NCI-H82 (cell line): ENCODE measurements around the gene CCDC106.

ENCODE experiments used
- DNase-seq: peaks from one replicate; lab custom pipeline; 2025; lab: John Stamatoyannopoulos, UW

The CCDC106 gene

DNA sequence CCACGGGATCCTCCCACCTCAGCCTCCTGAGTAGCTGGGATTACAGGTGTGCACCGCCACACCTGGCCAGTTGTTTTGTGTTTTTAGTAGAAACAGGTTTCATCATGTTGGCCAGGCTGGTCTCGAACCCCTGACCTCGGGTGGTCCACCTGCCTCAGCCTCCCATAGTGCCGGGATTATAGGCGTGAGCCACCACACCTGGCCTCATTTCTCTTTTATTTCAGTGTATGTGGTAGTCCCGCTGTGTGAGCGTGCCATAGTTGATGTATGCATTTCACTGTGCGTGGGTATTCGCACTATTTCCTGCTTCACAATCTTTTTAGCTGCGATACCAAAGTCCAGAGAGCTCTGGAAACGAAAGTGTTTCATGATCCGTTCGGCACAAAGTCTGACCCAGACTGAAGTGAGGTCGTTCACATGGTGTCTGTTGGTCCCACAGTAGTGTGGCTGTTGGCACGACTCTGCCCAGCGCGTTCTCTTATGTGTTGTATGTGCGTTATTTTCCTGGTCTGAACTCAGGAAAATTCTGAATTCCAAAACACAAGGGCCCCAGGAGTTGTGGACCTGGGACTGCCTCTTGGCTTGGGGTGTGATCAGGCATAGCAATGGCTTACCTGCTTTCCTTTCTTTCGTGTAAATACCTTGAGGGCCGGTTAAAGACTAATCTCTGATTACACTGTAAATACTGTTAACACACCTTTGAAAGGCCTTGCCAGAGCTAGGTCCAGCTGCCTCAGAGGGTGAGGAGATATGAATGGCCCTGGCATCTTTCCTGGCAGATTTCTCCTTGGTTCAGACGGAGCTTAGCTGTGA is 35.6 kb downstream of the CCDC106 start:
- no peak for DNase-seq

DNA sequence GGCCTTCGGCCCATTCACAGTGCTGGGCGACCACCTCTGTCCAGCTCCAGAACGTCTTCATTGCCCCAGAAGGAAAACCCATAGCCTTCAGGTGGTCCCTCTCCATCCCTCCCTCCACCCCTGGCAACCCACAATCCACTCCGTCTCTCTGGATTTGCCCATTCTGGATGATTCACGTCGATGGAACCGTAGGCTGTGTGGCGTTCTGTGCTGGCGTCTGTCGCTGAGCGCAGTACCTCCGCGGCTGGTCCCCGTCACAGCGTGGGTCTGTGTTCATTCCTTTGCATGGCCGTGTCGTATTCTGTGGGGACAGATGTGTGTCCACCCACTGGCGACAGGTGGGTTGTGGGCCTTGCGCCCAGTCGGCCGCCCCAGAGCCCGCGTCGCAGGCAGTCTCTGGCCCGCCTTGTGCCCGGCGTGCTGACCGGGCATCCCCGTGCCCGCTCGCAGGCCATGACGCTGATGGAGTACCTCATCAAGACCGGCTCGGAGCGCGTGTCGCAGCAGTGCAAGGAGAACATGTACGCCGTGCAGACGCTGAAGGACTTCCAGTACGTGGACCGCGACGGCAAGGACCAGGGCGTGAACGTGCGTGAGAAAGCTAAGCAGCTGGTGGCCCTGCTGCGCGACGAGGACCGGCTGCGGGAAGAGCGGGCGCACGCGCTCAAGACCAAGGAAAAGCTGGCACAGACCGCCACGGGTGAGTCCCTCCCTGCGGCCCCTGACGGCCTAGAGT is 37.1 kb downstream of the CCDC106 start:
- DNase-seq: no peak

DNA sequence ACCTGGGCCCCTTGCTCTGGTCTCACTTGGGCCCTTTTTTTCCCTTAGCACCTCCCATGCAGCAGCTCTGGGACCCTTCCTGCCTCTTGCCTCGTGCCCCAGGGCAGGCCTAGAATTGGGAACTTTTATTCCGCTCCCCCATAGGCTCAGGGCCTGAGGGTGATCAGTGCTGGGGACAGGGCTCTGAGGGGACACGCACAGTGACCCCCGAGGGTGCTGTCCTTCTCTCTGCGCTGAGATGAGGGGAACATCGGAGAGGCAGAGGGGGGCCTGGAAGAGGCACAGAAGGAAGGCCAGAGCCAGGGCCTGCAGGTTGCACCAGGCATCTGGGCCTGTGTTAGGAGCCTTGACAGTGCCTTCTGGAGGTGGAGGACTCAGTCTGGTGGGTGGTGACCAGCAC is 37.8 kb downstream of the CCDC106 start:
- DNase-seq: no peak

DNA sequence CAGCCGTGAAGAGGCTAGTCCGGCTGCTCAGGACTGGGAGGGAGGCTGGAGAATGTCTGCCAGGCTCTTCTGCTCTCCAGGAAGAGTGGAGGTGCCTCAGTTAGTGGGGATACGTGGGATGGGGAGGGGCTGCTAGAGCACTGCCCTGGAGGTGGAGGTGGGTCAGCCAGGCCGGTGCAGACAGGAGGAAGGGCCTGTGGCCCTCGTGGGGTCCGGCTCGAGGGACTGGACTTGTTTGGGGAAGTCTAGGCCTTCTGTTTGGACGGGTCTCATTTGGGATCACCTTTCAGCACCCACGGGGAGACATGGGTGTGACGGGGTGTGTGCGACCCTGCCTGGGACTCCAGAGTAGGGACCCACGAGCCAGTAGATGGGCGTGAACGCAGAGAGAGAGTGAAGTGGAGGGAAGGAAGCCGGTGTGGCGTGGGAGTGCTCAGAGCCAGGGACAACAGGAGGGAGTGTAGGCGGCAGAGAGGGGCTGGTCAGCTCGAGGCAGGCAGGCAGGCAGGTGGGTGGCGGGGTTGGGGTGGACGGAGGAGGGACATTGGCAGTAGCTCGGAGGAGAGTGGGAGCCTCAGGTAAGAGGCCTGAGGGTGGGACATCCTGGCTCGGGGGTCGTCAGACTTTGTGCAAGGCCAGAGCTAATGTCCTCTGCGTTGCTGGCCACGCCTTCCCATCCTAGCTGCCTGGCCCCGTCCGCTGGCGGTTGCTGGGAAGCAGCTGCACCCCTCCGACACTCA is 38.5 kb downstream of the CCDC106 start:
- no peak for DNase-seq

DNA sequence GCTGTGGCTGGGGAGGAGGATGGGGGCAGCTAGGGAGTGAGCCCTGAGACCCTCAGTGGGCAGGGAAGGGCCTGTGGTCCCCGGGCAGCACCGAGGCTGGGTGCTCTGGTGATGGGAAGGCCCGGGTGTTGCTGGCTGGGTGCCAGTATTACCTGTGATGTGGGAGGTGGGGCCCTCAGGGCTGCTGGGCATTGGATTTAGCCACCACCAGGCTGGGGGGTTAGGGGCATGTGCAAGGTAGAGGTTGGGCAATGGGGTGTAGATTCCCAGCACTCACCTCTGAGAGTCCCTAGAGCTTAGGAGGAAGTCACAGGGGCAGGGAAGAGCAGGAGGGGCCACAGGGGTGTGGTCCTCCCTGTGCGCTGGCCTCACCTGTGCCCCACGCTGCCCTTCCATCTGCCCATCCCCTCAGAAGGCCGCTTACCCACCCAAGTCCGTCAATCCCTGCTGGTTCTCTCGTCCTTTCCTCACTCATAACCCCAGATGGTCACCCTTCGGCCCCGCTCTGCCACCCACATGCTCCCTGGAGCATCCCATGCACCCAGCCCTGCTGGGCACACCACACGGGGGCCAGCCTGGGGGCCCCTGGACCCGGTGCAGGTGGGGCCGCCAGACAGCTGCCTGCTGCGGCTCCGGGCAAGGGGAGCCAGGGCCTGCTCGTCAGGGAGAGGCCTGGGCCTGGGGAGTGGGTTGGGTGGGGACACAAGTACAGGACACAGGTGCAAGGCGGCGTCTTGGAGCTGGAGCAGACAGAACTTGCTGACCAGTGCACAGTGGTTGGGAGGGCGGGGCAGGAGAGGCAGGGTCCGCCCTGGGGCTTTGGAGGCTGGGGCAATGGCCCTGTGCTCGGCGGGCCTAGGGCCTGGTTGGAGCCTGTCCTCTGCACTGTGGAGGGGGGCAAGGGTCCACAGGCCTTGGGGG is 39.5 kb downstream of the CCDC106 start:
- DNase-seq: no peak

DNA sequence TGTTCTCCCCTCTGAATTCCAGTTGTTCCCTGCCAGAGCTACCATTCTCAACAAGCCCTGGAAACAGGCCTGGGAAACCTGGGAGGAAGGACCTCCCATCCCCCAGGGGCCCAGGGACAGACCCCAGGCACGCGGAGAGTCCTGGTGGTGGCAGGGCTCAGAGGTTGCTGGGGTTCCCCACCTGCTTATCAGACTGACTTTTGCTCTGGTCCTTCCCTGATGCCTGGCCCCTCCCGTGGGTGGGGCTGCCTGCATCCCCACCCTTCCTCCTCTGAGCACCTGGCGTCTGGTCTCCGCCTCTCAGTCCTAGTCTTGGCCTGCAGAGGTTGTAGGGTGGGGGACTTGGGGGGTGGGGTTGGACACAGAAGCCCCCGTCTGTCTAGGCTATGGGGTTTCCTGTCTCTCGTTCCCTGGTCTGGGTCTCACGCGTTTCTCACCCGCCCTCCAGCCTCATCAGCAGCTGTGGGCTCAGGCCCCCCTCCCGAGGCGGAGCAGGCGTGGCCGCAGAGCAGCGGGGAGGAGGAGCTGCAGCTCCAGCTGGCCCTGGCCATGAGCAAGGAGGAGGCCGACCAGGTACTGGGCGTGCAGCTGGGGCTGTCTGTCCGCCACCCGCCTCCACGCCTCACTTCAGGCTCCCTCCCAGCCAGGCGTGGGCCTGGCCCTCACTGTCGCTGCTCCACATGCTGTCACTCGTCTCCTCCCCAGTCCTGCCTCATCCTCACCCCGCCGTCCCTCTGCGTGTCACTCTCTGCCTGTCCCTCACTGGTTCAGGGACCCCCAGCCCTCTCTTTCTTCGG is 40.6 kb downstream of the CCDC106 start:
- DNase-seq: peak; percentile 55

DNA sequence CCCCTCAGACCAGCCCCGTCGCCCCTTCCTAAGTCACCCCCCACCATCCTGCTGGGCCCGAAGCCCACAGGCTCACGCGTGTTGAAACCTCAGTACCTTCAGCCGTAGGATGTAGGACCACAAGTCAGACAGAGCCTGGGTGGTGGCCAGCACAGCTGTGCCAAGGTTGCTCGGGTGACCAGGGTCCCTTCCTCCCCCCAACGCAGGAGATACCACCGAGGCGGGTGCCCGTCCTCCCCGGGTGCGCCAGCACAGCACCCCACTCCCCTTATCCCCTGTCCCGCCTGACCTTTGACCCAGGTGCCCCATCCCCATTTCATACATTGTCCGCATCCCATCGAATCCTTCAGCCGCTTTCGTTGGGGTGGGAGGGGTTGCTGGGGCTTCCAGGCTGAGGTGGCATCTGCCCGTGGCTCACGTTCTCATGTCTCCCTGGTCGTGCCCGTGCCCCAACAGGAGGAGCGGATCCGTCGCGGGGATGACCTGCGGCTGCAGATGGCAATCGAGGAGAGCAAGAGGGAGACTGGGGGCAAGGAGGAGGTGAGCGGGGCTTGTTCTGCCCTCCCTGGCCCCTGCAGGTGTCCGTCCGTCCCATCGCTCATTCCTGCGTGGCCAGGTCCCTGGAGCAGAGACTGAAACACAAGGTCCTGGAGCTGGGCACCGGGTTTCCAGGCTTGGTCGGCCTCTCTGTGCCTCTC is 41.5 kb downstream of the CCDC106 start:
- no peak for DNase-seq

DNA sequence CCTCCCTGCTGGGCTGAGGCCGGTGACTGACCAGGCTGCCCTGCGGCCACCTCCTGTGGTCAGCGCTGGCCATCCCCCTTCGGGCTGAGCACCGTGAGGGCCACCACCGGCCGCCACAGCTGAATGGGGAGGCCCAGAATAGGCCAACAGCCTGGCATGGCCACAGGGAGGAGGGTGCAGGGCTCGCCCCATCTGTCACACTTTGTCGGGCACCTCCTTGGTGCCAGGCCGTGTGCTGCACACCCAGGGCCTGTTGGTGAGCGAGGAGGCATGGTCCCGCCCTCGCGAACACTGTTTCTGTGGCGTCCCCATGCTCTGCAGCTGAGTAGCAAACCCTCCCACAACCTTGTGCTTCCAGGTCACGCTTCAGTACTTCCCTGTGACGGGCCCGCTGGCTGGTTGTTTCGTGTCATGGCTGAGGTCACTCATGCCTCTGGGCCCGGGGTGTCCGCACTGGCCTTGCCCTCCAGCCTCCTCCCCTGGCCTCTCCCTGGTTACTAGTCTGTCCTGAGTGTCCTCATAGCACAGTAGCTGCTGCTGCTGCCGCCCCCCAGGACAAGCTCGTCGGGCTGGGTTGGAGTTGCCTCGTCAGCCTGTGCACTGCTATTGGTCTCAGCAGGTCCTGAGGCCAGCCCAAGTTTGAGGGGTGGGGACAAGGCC is 42.2 kb downstream of the CCDC106 start:
- no peak for DNase-seq

DNA sequence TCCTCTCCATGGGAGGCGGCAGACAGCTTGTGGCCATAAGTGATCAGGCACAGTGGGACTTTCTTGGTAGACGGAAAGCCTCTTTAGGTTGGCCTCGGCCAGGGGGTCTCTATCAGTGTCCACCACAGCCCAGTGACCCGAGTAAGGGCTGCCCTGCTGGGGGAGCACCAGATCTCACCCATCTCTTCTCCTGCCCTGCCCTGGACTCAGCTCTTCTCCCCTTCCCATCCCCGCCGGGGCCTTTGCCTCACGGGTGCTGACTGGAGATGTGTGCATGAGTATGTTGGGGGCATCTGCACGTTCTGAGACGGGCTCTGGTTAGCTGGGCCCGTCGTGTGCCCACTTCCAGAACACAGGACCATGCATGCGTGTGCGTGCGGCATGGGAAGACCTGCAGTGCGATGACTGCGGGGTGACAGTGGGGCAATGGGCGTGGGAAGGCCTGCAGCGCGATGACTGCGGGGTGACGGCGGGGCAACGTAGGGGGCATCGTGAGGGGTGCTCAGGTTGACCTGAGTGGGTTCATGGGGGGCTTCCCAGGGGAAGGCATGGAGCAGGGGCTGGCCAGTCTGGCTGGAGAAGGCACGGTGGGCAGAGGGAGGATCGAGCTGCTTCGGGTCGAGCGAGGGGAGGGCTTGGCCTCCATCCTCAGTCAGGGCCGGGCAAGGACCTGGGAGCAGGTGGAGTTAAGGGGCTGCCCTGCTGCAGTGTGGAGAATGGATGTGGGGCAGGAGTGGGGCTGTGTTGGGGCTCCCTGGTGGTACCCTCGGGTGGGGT is 42.9 kb downstream of the CCDC106 start:
- no peak for DNase-seq

DNA sequence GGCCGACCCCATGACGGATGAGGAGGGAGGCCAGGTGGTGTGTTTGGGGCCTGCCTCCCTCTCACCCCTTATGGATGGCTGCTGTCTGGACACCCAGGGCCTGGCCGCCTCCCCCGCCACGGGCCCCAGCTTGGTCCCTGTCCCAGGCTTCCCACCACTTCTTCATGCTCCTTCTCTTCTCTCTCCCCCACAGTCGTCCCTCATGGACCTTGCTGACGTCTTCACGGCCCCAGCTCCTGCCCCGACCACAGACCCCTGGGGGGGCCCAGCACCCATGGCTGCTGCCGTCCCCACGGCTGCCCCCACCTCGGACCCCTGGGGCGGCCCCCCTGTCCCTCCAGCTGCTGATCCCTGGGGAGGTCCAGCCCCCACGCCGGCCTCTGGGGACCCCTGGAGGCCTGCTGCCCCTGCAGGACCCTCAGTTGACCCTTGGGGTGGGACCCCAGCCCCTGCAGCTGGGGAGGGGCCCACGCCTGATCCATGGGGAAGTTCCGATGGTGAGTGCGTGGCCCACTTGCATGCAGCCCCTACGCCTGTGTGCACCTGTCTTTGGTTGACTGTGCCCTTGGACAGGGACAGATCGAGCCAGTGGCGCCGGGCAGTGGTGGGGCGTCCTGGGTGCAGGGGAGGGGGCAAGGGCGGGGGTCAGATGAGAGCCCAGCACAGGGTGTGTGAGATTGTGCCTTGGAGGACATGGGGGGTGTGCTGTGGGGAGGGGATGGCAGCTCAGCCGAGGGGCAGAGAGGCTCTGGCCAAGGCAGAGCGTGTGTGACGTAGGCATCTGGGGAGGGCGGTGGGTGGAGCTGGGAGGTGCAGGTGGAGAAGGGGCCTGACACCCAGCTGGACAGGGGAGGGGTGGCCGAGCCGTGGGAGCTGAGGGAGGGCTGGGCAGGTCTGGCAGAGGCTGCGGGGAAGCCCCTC is 43.8 kb downstream of the CCDC106 start:
- DNase-seq: no peak

DNA sequence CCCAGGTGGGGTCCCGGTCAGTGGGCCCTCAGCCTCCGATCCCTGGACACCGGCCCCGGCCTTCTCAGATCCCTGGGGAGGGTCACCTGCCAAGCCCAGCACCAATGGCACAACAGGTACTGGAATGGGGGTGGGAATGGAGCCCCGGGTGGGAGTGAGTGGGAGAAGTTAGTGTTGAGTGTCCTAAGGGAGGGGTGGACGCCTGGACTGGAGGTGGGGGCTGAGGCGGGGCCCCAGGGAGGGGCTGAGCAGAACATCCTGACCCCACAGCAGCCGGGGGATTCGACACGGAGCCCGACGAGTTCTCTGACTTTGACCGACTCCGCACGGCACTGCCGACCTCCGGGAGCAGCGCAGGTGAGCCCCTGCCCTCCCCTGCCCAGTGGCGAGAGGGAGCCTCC is 44.7 kb downstream of the CCDC106 start:
- no peak for DNase-seq

DNA sequence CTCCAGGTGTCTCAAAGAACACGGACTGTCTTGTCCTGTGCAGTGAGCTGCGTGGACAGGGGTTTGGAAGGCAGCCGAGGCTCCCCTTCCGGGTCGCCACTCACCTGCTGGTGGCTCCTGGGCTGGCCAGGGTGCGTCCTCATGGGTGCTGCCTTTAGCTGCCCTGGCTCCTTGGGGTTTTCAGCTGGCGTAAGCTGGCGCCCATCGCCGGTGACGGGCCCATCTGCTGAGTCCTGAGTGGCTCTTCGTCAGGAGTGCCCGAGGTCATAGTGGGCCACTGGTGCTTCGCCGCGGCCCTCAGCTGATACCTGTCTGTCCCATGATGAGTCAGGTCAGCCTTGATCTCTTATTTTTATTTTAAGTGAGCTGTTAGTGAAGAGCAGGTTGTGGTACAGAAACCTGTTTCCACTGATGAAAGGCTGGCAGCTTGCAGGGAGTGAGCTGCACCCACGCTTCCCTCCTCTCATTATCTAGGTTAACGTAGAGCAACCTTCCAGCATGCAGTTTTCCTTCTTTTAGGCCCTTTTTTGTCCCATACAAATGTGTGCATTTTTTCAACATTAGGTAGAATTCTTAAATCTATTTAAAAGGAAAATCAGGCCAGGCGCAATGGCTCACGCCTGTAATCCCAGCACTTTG is 45.4 kb downstream of the CCDC106 start:
- no peak for DNase-seq

DNA sequence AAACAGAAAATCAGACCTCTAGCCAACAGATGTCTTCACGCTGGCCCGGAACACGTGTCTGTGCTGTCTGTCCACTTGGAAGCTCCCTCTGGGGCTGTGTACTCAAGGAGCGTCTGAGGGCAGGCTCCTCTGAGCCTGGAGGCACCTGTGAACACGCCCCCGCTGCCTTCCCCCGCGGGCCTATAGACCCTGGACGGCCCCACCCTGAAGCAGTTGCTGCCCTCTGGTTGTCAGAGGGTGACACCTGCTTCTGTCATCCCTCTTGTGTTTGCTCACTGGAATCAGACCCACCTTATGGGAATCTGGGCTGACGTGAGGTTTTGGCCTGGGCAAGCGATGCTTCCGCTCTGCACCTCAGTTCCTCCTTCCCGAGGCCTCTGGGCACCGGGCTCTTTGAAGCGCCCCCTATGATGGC is 46.2 kb downstream of the CCDC106 start:
- DNase-seq: no peak

DNA sequence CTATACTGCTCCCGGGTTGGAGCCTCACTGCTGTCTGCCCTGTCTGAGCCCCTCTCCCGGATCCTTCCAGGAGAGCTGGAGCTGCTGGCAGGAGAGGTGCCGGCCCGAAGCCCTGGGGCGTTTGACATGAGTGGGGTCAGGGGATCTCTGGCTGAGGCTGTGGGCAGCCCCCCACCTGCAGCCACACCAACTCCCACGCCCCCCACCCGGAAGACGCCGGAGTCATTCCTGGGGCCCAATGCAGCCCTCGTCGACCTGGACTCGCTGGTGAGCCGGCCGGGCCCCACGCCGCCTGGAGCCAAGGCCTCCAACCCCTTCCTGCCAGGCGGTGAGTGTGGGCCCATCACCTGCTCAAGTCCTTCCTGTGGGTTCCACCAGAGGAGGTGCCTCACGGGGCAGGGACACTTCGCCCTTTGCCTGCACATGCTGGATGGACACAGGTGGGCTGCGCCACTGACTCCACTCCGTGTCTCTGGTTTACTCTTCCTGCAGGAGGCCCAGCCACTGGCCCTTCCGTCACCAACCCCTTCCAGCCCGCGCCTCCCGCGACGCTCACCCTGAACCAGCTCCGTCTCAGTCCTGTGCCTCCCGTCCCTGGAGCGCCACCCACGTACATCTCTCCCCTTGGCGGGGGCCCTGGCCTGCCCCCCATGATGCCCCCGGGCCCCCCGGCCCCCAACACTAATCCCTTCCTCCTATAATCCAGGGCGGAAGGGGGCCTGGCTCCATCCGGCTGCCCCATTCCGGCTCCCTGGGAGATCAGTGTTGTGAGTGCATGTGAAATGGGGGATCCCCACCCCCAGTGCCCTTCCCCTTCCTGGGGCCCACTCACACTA is 46.9 kb downstream of the CCDC106 start:
- DNase-seq: no peak

DNA sequence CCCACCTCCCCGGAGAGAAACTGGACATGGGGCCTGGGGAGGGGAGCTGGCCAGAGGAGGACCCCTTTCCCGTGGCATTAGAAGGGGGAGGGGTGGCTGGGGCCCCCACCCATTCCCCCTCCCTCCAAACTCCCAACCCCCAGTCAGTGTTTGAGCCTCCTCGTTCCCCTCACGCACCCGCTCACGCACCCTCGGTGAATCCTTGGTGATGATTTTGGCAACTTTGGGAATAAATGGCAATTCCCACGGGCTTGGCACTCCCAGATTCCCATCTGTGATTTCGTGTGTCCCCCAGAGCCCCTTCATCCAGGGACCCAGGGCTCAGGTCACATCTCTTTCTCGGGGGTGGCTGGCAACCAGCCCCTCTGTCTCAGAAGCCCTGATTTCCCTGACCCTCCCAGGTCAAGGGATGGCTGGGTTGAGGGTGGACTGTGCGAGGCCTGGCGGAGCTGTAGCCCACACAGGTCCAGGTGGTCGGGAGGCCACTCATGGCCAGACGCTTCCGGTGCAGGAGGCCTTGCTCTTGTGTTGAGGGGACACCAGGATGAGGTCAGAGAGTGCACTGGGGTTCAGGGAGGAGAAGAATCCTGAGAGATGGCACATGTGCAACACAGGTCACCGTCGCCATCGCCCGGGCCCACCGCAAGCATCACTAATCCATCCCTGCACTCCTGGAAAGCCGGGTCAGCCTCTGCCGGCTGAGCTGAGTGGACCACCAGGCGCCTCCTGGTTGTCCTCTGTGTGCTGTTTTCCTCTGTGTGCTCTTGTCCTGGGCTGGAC is 47.7 kb downstream of the CCDC106 start:
- DNase-seq: no peak
